ENCODE measurements around the gene RPL6.

The RPL6 gene

DNA sequence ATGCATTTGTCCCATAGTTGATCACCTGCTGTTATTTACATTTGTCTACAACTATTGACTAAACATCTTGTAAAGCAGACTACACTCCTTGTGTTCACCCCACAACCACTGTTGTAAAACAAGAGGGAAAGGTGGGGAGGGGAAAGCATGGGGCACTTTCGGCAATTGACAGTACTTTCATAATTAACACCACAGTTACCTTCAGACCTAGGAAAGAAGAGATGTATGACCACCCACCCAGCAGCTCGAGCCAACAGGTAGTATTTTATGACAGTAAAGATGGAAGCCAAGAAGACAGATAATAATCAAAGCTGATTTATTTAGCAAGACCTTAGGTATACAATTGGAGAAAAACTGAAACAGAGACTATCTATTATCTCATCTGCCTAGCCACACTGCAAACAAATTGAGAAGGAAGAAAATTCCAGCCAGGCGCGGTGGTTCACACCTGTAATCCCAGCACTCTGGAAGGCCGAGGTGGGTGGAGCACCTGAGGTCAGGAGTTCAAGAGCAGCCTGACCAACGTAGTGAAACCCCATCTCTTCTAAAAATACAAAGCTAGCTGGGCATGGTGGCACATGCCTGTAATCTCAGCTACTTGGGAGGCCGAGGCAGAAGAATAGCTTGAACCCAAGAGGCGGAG is 38.4 kb downstream of the RPL6 start:
- DNase-seq, result no peak

DNA sequence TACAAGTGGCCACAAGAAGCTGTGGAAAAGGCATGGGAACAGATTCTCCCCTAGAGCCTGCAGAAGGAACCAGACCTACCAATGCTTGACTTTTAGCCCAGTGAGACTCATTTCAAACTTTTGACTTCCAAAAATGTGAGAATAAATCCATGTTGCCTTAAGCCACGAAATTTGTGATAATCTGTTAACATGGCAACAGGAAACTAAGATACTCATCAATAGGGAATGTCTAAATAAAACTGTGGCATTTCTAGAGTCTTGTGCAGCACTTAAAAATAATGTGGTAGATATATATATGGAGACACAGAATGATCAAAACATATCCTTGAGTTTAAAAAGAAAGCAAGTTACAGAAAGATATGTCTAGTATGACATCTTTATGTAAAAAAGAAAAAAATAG is 39.2 kb downstream of the RPL6 start:
- no peak for DNase-seq

DNA sequence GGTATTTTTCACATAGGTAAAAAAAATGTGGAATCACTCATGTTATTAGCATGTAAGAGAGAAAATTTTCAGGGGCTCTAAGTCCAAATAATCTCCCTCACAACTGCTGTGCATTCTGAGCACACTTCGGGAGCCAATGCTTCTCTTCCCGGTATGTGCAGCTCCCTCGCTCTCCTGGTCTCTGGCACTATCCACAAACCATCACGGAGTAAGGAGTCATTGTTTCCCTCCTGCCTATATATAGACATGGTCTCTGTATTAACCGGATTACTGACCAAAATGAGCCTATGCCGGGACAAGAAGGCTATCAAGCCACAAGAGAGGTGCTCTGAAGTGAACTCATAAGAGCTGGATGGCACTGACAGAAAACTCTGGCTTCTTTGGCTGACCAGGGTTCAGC is 40.5 kb downstream of the RPL6 start:
- no peak for DNase-seq

DNA sequence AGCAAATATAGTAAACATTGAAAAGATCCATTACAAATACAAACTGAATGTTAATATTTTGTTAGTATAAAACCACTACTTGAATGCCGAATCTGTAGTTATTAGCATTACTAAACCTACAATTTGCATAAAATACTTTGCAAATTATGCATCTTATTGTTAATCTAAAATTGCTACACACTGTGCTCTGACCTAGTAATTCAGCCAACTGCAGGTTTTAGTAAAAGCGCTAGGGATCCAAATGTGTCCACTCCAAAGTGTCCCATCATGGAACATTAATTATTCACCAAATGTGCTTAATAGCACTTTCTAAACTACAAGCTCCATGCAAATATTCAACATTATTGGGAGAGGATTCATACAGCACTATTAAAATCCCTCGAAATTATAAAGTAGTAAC is 41.4 kb downstream of the RPL6 start:
- no peak for DNase-seq

DNA sequence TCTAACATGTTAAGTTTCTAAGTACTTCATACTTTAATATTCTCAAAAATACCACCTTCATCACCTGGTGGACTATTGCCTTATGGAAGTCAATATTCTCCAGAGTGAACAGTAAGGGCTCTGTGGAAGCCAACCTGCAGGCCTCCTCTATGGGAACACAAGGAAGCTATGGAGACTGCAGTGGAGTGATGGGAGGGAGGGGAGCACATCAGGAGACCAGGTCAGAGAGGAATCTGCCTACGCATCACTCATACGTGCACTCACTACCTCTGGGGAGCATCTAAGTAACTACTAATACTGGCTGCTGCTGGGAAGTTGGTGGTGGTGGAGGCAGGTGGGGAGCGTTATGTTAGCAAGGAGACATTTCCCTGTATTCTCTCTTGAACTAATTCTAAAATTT is 47.1 kb downstream of the RPL6 start:
- no peak for DNase-seq

DNA sequence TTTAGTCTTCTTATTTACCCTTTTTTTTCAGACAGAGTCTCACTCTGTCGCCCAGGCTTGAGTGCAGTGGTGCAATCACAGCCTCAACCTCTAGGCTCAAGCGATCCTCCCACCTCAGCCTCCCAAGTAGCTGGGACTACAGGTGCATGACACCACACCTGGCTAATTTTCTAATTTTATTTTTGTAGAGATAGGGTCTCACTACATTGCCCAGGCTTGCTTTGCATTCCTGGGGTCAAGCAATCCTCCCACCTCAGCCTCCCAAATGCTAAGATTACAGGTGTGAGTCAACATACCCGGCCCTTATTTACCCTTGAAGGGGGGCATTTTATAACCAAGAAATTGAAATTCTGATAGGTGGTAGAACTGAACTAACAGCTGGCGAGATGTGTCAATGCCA is 48.1 kb downstream of the RPL6 start:
- DNase-seq, result no peak

DNA sequence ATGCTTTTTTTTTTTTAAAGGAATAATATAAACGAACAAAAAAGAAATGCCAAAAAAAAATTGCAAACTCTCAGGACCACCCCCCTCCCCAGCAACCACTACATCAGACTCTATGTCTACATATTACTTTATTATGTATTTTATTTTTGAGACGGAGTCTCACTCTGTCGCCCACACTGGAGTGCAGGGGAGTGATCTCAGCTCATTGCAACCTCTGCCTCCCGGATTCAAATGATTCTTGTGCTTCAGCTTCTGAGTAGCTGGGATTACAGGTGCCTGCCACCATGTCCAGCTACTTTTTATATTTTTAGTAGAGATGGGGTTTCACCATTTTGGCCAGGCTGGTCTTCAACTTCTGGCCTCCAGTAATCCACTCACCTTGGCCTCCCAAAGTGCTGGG is 50.1 kb downstream of the RPL6 start:
- DNase-seq, result no peak

DNA sequence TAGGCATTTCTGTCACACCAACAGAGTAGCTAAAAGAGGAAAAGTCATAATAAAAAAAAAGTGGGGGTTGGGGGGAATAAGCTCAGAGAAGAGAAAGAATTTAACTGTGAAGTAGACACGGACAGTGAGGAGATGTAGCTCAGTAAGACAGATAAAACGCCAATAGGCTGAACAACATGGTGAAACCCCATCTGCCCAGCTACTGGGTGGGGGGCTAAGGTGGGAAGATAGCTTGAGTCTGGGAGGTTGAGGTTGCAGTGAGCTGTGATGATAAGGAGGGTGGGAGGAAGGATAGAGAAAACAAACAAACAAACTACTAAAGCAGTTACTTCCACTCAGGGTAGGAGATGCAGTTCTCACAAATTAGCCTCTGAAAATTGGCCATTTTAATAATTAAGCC is 52.2 kb downstream of the RPL6 start:
- DNase-seq, result no peak
